GM18526 (cell line): ENCODE measurements around the gene SLC34A1.

Experiments used
- POLR2A ChIP-seq: IDR thresholded peaks from 3 replicates; pipeline ENCODE4 v1.6.1; 2011; ENCODE audit not compliant: insufficient read length; ENCODE audit errors: extremely low read depth

The SLC34A1 gene, protein sequence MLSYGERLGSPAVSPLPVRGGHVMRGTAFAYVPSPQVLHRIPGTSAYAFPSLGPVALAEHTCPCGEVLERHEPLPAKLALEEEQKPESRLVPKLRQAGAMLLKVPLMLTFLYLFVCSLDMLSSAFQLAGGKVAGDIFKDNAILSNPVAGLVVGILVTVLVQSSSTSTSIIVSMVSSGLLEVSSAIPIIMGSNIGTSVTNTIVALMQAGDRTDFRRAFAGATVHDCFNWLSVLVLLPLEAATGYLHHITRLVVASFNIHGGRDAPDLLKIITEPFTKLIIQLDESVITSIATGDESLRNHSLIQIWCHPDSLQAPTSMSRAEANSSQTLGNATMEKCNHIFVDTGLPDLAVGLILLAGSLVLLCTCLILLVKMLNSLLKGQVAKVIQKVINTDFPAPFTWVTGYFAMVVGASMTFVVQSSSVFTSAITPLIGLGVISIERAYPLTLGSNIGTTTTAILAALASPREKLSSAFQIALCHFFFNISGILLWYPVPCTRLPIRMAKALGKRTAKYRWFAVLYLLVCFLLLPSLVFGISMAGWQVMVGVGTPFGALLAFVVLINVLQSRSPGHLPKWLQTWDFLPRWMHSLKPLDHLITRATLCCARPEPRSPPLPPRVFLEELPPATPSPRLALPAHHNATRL

DNA sequence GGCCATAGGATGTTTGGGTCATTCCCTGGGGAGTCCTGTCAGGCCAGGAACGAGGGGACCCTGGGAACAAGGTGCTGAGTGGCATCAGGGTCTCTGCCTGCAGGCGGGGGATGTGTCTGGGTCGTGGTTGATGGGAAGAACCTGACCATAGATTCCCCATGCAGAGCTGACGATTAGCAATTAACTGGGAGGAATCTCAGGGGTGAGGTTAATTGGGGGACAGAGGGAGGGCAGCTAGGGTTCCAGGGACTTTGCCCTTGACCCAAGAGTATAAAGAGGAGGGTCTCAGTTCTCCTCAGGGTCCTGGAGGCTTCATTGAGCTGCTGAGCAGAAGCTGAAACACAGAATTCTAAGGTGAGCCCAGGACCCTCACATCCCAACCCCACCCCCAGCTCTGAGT, at the start of gene SLC34A1:
TSS of gene SLC34A1 (plus strand) at position 301 of the 400 bp plus-strand sequence. CDS start 1,308 bp downstream, outside the sequence.
- no peak for TF ChIP-seq POLR2A

DNA sequence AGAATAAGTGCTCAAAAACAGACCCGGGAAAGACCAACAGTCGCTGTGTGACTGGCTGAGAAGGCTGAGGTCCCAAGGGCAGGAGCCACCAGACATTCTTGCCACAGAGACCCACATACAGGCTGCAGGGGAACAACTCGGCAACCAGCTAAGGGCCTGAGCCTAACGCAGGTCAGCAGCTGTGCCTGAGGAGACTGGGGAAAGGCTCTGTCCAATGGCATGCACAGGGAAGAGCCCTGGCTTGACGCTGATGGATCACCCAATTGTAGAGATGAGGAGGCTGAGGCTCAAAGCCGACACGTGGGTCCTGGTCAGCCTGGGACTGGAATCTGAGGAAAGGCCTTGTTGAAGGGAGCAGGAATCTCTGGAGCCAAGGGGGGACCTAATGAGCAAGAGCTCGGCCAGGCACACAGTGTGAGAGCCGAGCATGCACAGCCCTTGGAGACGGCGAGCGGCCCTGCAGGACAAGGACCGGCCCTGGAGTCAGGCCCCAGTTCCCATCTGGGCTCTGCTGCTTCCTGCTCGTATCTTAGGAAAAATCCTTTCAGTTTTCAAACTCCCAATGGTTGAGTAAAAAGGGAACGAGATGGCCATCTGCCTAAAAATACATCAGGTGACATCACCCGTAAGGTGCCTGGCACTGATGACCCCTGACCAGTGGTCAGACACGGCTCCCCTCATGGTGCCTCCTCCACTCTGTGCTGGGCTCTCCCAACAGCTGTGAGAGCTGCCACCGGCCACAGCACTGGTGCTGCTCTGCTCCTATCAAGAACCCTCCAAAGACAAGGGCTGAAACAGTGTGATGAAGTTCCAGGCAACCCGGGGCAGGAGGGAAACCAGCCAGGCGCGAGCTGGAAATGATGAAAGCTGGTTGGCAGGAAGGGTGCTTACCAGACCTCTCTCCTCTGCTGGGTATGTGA, 49.2 kb upstream of the SLC34A1 start:
- no peak for TF ChIP-seq POLR2A

DNA sequence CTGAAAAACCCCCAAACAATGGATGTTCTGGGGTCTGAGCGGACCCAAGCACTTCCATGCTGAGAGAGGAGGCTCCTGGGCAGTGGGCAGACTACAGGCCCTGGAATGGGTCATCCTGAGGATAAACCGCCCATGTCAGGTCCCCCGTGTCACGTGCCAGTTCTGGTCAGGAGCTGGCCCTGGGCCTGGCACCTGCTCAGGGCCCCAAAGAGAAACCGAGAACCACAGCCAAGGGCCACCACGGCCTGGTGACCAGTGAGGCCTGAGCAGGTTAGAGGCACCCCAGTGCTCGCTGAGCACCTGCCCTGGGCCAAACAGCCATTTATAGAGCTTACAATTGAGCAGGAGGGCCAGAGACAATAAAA, 48.6 kb upstream of the SLC34A1 start:
- TF ChIP-seq POLR2A, result no peak

DNA sequence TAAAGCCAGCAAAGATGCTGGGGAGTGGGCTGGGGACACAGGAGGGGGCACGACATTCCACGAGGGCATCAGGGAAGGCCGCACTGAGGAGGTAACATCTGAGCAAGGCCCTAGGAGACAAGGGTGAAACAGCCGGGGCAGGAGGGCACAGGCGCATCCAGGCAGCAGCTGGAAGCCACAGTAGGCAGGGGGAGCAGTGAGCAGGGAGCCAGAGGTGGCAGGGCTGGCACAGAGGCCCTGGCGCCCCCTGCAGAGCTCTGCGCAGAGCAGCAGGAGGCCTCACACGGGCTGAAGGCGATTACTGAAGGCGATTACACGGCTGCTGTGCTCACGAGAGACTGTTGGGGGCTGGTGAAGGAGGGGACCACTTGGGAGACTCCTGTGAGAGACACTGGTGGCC, 48.1 kb upstream of the SLC34A1 start:
- no peak for TF ChIP-seq POLR2A

DNA sequence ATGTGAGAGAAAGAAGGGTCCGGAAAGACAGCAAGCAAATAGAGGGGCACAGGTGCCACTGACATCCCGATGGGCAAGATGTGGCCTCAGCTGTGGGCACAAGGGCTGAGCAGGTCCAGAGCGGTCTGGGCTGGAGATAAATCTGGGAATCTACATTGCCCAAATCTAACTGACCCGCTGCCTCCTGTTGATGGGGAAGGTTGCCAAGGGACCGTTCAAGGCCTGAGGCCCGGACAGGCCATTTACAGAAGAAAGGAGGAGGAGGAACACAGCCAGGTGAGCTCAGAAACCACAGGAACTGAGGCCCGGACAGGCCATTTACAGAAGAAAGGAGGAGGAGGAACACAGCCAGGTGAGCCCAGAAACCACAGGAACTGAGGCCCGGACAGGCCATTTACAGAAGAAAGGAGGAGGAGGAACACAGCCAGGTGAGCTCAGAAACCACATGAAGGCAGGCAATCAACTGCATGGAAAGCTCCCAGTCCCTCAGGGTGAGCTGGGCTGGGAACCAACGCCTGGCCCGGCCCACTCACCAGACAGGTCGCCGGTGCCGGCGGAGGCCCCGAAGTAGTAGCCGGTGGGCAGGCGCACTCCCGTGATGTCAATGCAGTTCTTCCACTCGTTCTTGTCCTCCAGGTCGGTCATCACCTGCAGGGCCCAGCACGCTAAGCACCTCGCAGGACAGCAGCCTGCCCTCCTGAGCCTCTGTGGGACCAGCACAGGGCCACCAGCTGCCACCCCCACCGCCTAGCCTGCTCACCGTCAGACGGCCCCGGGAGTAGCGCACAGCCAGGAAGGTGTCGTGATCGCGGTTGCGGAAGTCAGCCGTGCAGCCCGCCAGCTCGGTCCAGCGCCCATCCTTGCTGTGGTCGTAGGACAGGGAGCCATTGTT, 47.4 kb upstream of the SLC34A1 start:
- no peak for TF ChIP-seq POLR2A

DNA sequence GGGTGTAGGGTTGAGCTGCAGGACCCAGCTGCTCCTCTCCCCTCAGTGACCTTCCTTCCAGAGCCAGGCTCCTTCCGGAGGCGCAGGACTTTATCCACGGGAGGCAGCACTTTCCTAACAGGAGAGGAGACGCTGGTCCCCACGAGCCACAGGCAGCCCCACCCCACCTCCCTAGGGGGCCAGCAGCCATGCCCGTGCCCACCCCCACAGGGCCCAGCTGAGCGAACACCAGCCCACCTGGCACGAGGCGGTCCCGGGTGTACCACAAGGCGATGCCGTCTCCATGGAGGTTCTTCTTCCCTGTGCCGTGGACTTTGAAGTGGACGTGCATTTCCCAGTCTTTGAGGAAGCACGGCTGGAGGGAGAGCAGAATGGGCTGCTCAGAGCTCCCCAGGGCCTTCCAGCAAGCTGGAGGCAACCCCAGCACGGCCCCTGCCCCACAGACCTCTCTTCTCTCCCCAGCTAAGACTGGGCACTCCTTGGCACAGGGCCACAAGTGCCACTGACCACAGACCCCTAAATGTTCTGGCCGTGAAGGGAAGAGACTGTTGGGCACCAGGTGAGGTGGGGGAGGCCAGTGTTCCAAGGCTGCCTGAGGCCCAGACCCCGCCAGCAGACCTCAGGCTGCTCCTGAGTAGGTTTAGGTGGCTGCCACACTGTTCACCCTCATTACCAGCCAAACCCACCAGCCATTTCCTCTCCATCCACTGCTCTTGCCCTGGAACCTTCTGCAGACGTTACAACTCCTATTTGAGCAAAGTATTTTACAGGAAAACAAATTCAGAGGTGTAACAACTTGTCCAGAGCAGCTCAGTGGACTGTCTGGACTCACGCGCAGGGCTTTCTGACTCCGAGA, 45.8 kb upstream of the SLC34A1 start:
- TF ChIP-seq POLR2A, result no peak

DNA sequence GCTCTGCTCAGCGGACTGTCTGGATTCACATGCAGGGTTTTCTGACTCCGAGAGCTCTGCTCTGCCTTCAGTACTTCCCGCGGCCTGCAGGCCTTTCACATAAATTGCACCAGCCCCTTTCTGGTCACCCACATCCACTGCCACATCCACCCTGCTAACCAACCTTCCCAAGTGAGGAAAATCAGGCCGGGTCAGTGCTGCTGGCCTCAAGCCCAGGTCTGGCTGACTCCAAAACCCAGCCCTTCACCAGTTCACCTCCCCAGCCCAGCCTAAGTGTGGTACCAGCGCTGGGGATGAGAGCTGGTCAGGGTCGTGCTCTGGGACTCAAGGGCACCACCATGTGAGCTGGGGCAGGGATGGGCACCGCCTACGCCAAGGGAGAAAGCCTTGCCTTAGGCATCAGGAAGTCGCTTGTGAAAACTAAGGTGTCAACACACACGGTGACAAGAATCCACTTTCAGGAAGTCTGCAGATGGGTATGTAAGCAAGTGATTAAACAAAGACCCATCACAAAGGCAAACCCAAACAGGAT, 45.1 kb upstream of the SLC34A1 start:
- no peak for TF ChIP-seq POLR2A

DNA sequence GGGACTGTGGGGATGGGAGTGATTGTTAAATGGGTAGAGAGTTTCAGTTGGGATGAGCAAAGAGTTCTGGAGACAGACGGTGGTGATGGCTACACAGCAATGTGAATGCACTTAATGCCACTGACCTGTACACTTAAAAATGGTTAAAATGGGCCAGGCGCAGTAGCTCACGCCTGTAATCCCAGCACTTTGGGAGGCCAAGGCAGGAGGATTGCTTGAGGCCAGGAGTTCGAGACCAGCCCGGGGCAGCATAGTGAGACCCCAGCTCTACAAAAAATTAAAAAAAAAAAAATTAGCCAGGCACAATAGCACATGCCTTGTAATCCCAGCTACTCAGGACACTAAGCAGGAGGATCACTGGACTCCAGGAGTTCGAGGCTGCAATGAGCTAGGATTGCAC, 40.5 kb upstream of the SLC34A1 start:
- TF ChIP-seq POLR2A, result no peak

DNA sequence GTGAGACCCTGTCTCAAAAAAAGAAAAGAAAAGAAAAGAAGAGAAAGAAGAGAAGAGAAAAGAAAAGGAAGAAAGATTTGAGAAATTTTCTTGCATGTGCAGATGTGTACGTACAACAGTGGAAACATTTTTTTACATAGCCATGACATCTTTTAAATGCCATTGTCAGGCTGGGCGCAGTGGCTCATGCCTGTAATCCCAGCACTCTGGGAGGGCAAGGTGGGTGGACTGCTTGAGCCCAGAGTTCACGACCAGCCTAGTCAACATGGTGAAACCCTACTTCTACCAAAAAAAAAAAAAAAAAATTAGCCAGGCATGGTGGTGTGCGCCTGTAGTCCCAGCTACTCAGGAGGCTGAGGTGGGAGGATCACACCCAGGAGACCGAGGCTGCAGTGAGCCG, 39.3 kb upstream of the SLC34A1 start:
- no peak for TF ChIP-seq POLR2A

DNA sequence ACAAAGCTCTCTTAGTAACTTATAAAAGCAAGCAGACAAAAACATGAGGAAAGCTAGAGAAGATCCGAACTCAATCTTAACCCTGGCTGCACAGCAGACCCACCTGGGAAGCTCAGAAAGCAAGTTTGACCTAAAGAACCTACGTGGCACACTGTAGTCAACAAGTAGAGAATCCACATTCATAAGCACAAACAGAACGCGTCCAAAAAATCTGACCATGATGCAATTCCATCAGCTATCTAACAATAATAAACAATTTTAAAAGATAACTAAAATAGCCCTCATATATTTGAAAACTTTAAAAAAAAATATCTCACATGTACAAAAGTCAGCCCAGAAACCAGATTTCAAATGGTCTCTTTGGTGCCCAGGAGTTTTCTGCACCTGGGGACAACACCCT, 37.4 kb upstream of the SLC34A1 start:
- TF ChIP-seq POLR2A, result no peak

DNA sequence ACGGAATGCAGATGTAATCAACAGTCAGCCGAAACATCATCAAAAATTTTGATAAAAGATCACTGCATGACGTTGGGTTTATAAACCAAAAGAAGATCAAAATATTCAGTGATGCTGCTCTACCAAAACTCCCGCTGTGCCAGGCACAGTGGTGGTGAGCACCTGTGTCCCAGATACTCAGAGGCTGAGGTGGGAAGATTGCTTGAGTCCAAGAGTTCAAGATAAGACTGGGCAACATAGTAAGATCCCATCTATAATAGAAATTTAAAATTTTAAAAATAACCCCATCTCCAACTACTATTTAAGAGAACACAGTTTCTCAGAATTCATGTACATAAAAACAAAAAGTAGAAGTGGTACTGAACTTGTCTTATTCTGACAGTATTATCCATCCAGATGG, 36.5 kb upstream of the SLC34A1 start:
- TF ChIP-seq POLR2A, result no peak

DNA sequence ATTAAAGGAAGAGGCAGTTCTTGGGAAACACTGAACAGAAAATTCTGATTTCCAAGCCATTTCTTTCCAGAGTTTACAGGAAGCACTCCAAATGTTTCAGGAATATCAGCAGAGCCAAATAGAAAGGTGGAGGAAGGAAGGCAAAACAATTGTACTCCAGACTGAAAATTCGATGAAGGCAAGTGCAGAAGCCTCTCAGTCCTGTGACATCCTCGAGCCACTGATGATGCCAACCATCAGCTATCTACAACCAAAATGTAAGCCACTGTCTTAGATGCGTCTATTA, 34.9 kb upstream of the SLC34A1 start:
- TF ChIP-seq POLR2A, result no peak

DNA sequence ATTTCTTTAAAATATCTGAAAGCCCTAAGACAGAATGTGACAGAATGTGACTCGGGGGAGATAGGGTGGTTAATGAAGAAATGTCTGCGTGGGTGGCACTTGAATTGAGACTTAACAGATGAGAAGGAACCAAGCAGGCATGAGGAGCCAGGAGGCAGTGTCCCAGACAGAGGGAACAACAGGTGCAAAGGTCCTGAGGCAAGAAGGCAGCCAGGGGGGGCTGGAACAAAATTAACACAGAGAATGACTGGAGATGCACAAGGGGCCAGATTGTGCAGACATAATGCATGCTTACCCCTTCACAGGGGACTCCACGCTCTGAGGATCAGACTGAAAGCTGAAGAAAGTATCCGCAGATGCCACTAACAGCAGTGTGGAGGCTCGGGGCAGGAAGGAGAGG, 34.5 kb upstream of the SLC34A1 start:
- TF ChIP-seq POLR2A, result no peak
